ENCODE measurements around the gene KCTD13. TPM values are rescaled to one million over a fixed set of nuclear protein-coding genes. Genes with fewer than 3 reads are reported as not detected.

KCTD13 gene
- total RNA-seq, 3 donors from 2014 or later = 14.3 to 20.5 (median 18.7) TPM

DNA sequence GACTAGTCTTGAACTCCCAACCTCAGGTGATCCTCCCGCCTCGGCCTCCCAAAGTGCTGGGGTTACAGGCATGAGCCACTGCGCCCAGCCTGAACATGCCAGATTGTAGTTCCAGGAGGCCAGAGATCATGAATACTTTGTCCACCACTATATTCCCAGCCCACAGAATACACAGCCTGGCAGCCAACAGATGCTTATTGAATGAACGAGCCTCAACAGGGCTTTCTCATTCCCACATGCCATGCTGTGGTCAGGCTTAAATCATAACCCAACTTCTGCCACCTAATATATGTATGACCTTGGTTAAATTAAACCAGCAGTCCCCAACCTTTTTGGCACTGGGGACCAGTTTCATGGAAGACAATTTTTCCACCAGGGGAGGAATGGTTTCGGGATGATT, 32.7 kb upstream of the KCTD13 start:
- intact Hi-C loops (cut with DNase I; ENCODE audit: low total_unique reads) = no loop called here
- no peaks in the 10 kb centered on the region for H3K9me3 ChIP-seq

GRCh38 chr16:29951625-29952365, 25.8 kb upstream of the KCTD13 start:
- DNase-seq (ENCODE audit: low spot score in 2 of 2) = no peak
- H3K36me3 ChIP-seq = no peaks in the 10 kb centered on the region
- H3K4me3 ChIP-seq = no peak overlapping the region
- no peaks in the 10 kb centered on the region for H3K9me3 ChIP-seq
- no peaks in the 10 kb centered on the region for H3K4me1 ChIP-seq
- H3K27ac ChIP-seq = no peak overlapping the region
- intact Hi-C loops (cut with DNase I; ENCODE audit: low total_unique reads) = no loop called here
- H3K27me3 ChIP-seq = no peaks in the 10 kb centered on the region
- TF ChIP-seq POLR2AphosphoS5 (IDR thresholded peaks at IDR 0.05) (no peak), POLR2A (IDR thresholded peaks at IDR 0.05) (no peak)
- TF ChIP-seq, protein P1, sequence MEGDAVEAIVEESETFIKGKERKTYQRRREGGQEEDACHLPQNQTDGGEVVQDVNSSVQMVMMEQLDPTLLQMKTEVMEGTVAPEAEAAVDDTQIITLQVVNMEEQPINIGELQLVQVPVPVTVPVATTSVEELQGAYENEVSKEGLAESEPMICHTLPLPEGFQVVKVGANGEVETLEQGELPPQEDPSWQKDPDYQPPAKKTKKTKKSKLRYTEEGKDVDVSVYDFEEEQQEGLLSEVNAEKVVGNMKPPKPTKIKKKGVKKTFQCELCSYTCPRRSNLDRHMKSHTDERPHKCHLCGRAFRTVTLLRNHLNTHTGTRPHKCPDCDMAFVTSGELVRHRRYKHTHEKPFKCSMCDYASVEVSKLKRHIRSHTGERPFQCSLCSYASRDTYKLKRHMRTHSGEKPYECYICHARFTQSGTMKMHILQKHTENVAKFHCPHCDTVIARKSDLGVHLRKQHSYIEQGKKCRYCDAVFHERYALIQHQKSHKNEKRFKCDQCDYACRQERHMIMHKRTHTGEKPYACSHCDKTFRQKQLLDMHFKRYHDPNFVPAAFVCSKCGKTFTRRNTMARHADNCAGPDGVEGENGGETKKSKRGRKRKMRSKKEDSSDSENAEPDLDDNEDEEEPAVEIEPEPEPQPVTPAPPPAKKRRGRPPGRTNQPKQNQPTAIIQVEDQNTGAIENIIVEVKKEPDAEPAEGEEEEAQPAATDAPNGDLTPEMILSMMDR (IDR thresholded peaks at IDR 0.05) = no peak

More for the DNA sequence above, 32.7 kb upstream of the KCTD13 start:
- TF ChIP-seq POLR2A (IDR thresholded peaks at IDR 0.05) = no peak
- TF ChIP-seq POLR2AphosphoS5 (IDR thresholded peaks at IDR 0.05) = no peak
- TF ChIP-seq, protein P1 (IDR thresholded peaks at IDR 0.05) = no peak
- no peak overlapping the region for H3K27ac ChIP-seq
- peaks cover 0 to 6% of the 10 kb centered on the region in 2 donors for H3K4me1 ChIP-seq
- no peaks in the 10 kb centered on the region for H3K36me3 ChIP-seq
- no peak for DNase-seq (ENCODE audit: low spot score in 2 of 2)
- no peaks in the 10 kb centered on the region for H3K27me3 ChIP-seq
- H3K4me3 ChIP-seq = no peak overlapping the region

GRCh38 chr16:29950806-29951461, 24.9 kb upstream of the KCTD13 start:
- H3K36me3 ChIP-seq = no peaks in the 10 kb centered on the region
- TF ChIP-seq, protein P1 (IDR thresholded peaks at IDR 0.05) = no peak
- TF ChIP-seq POLR2A (IDR thresholded peaks at IDR 0.05) = no peak
- no peak for TF ChIP-seq POLR2AphosphoS5 (IDR thresholded peaks at IDR 0.05)
- intact Hi-C loops (cut with DNase I; ENCODE audit: low total_unique reads) = no loop called here

DNA sequence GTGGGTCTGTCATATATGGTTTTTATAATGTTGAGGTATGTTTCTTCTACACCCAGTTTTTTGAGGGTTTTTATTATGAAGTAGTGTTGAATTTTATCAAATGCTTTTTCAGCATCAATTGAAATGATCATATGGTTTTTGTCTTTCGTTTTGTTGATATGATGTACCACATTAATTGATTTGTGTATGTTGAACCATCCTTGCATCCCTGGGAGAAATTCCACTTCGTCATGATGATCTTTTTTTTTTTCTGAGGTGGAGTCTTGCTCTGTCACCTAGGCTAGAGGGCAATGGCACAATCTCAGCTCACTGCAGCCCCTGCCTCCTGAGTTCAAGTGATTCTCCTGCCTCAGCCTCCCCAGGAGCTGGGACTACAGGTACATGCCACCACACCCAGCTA, 21.9 kb upstream of the KCTD13 start:
- DNase-seq (ENCODE audit: low spot score in 2 of 2) = no peak
- Histone ChIP-seq H3K4me1 (no peaks in the 10 kb centered on the region), H3K27ac (no peak overlapping the region), H3K4me3 (no peak overlapping the region), H3K36me3 (no peaks in the 10 kb centered on the region), H3K9me3 (no peaks in the 10 kb centered on the region), H3K27me3 (no peaks in the 10 kb centered on the region)
- no peak for TF ChIP-seq POLR2AphosphoS5 (IDR thresholded peaks at IDR 0.05)
- TF ChIP-seq POLR2A (IDR thresholded peaks at IDR 0.05) = no peak
- TF ChIP-seq, protein P1 (IDR thresholded peaks at IDR 0.05) = no peak
- intact Hi-C loops (cut with DNase I; ENCODE audit: low total_unique reads) = no loop called here

More at GRCh38 chr16:29950806-29951461, 24.9 kb upstream of the KCTD13 start:
- Histone ChIP-seq H3K27ac (no peak overlapping the region), H3K4me1 (no peaks in the 10 kb centered on the region), H3K9me3 (no peaks in the 10 kb centered on the region), H3K27me3 (no peaks in the 10 kb centered on the region), H3K4me3 (no peak overlapping the region)
- DNase-seq (ENCODE audit: low spot score in 2 of 2) = no peak

Data from breast epithelium (tissue), 4 donors.